ENCODE measurements around the gene MAML2. TPM values are rescaled to one million over a fixed set of nuclear protein-coding genes. Genes with fewer than 3 reads are reported as not detected.

Gene MAML2
- total and polyA plus RNA-seq, 2 donors: 7.9 to 9.8 TPM

- Histone ChIP-seq H3K27ac (ENCODE audit: low read depth in 1 of 2, low read length in 1 of 2) (no peak overlapping the region), H3K4me3 (ENCODE audit: low read length in 2 of 2) (no peak overlapping the region), H3K36me3 (ENCODE audit: control insufficient read depth in 2 of 2, insufficient read depth in 2 of 2, low read length in 1 of 2) (peaks cover 3 to 4% of the 10 kb centered on the region in 2 donors), H3K4me1 (ENCODE audit: control insufficient read depth in 2 of 2, insufficient read depth in 2 of 2, low read length in 2 of 2) (no peaks in the 10 kb centered on the region), H3K9me3 (ENCODE audit: control insufficient read depth in 2 of 2, insufficient read depth in 1 of 2, low read length in 1 of 2) (no peaks in the 10 kb centered on the region), H3K27me3 (ENCODE audit: control insufficient read depth in 2 of 2, insufficient read depth in 1 of 2, low read length in 1 of 2) (no peaks in the 10 kb centered on the region)
- 93% methylated on average over 10 of the region's 10 CpGs for WGBS
- DNase-seq (ENCODE audit: low read depth in 6 of 9, low spot score in 9 of 9): no peak
These were observed 349.3 kb downstream of the MAML2 start for GRCh38 chr11:95993438-95994298.

GRCh38 chr11:95991545-95991944, 351.4 kb downstream of the MAML2 start:
- H3K4me3 ChIP-seq (ENCODE audit: low read length in 2 of 2): no peak overlapping the region
- WGBS: 99% methylated on average over 1 of the region's 1 CpG
- no peak overlapping the region for H3K27ac ChIP-seq (ENCODE audit: low read depth in 1 of 2, low read length in 1 of 2)
- no peaks in the 10 kb centered on the region for H3K9me3 ChIP-seq (ENCODE audit: control insufficient read depth in 2 of 2, insufficient read depth in 1 of 2, low read length in 1 of 2)
- no peaks in the 10 kb centered on the region for H3K27me3 ChIP-seq (ENCODE audit: control insufficient read depth in 2 of 2, insufficient read depth in 1 of 2, low read length in 1 of 2)
- DNase-seq (ENCODE audit: low read depth in 6 of 9, low spot score in 9 of 9): no peak
- peaks cover 3 to 4% of the 10 kb centered on the region in 2 donors for H3K36me3 ChIP-seq (ENCODE audit: control insufficient read depth in 2 of 2, insufficient read depth in 2 of 2, low read length in 1 of 2)
- H3K4me1 ChIP-seq (ENCODE audit: control insufficient read depth in 2 of 2, insufficient read depth in 2 of 2, low read length in 2 of 2): no peaks in the 10 kb centered on the region

GRCh38 chr11:95991101-95991500, 351.9 kb downstream of the MAML2 start:
- 100% methylated on average over 1 of the region's 1 CpG for WGBS
- DNase-seq (ENCODE audit: low read depth in 6 of 9, low spot score in 9 of 9): no peak
- no peaks in the 10 kb centered on the region for H3K4me1 ChIP-seq (ENCODE audit: control insufficient read depth in 2 of 2, insufficient read depth in 2 of 2, low read length in 2 of 2)
- no peak overlapping the region for H3K27ac ChIP-seq (ENCODE audit: low read depth in 1 of 2, low read length in 1 of 2)
- no peaks in the 10 kb centered on the region for H3K9me3 ChIP-seq (ENCODE audit: control insufficient read depth in 2 of 2, insufficient read depth in 1 of 2, low read length in 1 of 2)
- no peaks in the 10 kb centered on the region for H3K27me3 ChIP-seq (ENCODE audit: control insufficient read depth in 2 of 2, insufficient read depth in 1 of 2, low read length in 1 of 2)
- peaks cover 3 to 4% of the 10 kb centered on the region in 2 donors for H3K36me3 ChIP-seq (ENCODE audit: control insufficient read depth in 2 of 2, insufficient read depth in 2 of 2, low read length in 1 of 2)
- H3K4me3 ChIP-seq (ENCODE audit: low read length in 2 of 2): no peak overlapping the region

GRCh38 chr11:95989780-95990179, 353.2 kb downstream of the MAML2 start:
- DNase-seq (ENCODE audit: low read depth in 6 of 9, low spot score in 9 of 9): no peak
- no peaks in the 10 kb centered on the region for H3K9me3 ChIP-seq (ENCODE audit: control insufficient read depth in 2 of 2, insufficient read depth in 1 of 2, low read length in 1 of 2)
- peaks cover 3 to 4% of the 10 kb centered on the region in 2 donors for H3K36me3 ChIP-seq (ENCODE audit: control insufficient read depth in 2 of 2, insufficient read depth in 2 of 2, low read length in 1 of 2)
- no peak overlapping the region for H3K4me3 ChIP-seq (ENCODE audit: low read length in 2 of 2)
- no peaks in the 10 kb centered on the region for H3K4me1 ChIP-seq (ENCODE audit: control insufficient read depth in 2 of 2, insufficient read depth in 2 of 2, low read length in 2 of 2)
- H3K27ac ChIP-seq (ENCODE audit: low read depth in 1 of 2, low read length in 1 of 2): no peak overlapping the region
- H3K27me3 ChIP-seq (ENCODE audit: control insufficient read depth in 2 of 2, insufficient read depth in 1 of 2, low read length in 1 of 2): no peaks in the 10 kb centered on the region
- 99% methylated on average over 1 of the region's 1 CpG for WGBS

- Histone ChIP-seq H3K4me1 (ENCODE audit: control insufficient read depth in 2 of 2, insufficient read depth in 2 of 2, low read length in 2 of 2) (no peaks in the 10 kb centered on the region), H3K4me3 (ENCODE audit: low read length in 2 of 2) (no peak overlapping the region), H3K9me3 (ENCODE audit: control insufficient read depth in 2 of 2, insufficient read depth in 1 of 2, low read length in 1 of 2) (no peaks in the 10 kb centered on the region), H3K27me3 (ENCODE audit: control insufficient read depth in 2 of 2, insufficient read depth in 1 of 2, low read length in 1 of 2) (no peaks in the 10 kb centered on the region), H3K27ac (ENCODE audit: low read depth in 1 of 2, low read length in 1 of 2) (no peak overlapping the region), H3K36me3 (ENCODE audit: control insufficient read depth in 2 of 2, insufficient read depth in 2 of 2, low read length in 1 of 2) (peaks cover 3 to 4% of the 10 kb centered on the region in 2 donors)
- DNase-seq (ENCODE audit: low read depth in 6 of 9, low spot score in 9 of 9): no peak
- WGBS: 97% methylated on average over 2 of the region's 2 CpGs
These were observed 353.9 kb downstream of the MAML2 start for GRCh38 chr11:95989076-95989605.

- no peak for DNase-seq (ENCODE audit: low read depth in 6 of 9, low spot score in 9 of 9)
- H3K27me3 ChIP-seq (ENCODE audit: control insufficient read depth in 2 of 2, insufficient read depth in 1 of 2, low read length in 1 of 2): no peaks in the 10 kb centered on the region
- H3K4me1 ChIP-seq (ENCODE audit: control insufficient read depth in 2 of 2, insufficient read depth in 2 of 2, low read length in 2 of 2): no peaks in the 10 kb centered on the region
- no peak overlapping the region for H3K4me3 ChIP-seq (ENCODE audit: low read length in 2 of 2)
- no peaks in the 10 kb centered on the region for H3K9me3 ChIP-seq (ENCODE audit: control insufficient read depth in 2 of 2, insufficient read depth in 1 of 2, low read length in 1 of 2)
- peaks cover 0 to 4% of the 10 kb centered on the region in 2 donors for H3K36me3 ChIP-seq (ENCODE audit: control insufficient read depth in 2 of 2, insufficient read depth in 2 of 2, low read length in 1 of 2)
- 90% methylated on average over 1 of the region's 1 CpG for WGBS
- H3K27ac ChIP-seq (ENCODE audit: low read depth in 1 of 2, low read length in 1 of 2): no peak overlapping the region
These were observed 357.7 kb downstream of the MAML2 start for GRCh38 chr11:95985174-95985808.

- WGBS: 98% methylated on average over 2 of the region's 2 CpGs
- DNase-seq (ENCODE audit: low read depth in 6 of 9, low spot score in 9 of 9): no peak
- Histone ChIP-seq H3K4me3 (ENCODE audit: low read length in 2 of 2) (no peak overlapping the region), H3K27ac (ENCODE audit: low read depth in 1 of 2, low read length in 1 of 2) (no peak overlapping the region), H3K4me1 (ENCODE audit: control insufficient read depth in 2 of 2, insufficient read depth in 2 of 2, low read length in 2 of 2) (no peaks in the 10 kb centered on the region), H3K36me3 (ENCODE audit: control insufficient read depth in 2 of 2, insufficient read depth in 2 of 2, low read length in 1 of 2) (peaks cover 4 to 7% of the 10 kb centered on the region in 2 donors), H3K27me3 (ENCODE audit: control insufficient read depth in 2 of 2, insufficient read depth in 1 of 2, low read length in 1 of 2) (no peaks in the 10 kb centered on the region), H3K9me3 (ENCODE audit: control insufficient read depth in 2 of 2, insufficient read depth in 1 of 2, low read length in 1 of 2) (no peaks in the 10 kb centered on the region)
These were observed 358.9 kb downstream of the MAML2 start for GRCh38 chr11:95984072-95984471.

- no peak for DNase-seq (ENCODE audit: low read depth in 6 of 9, low spot score in 9 of 9)
- WGBS: 76% methylated on average over 6 of the region's 6 CpGs
- no peaks in the 10 kb centered on the region for H3K27me3 ChIP-seq (ENCODE audit: control insufficient read depth in 2 of 2, insufficient read depth in 1 of 2, low read length in 1 of 2)
- no peak overlapping the region for H3K4me3 ChIP-seq (ENCODE audit: low read length in 2 of 2)
- no peaks in the 10 kb centered on the region for H3K9me3 ChIP-seq (ENCODE audit: control insufficient read depth in 2 of 2, insufficient read depth in 1 of 2, low read length in 1 of 2)
- H3K27ac ChIP-seq (ENCODE audit: low read depth in 1 of 2, low read length in 1 of 2): no peak overlapping the region
- peaks cover 6 to 9% of the 10 kb centered on the region in 2 donors for H3K36me3 ChIP-seq (ENCODE audit: control insufficient read depth in 2 of 2, insufficient read depth in 2 of 2, low read length in 1 of 2)
- H3K4me1 ChIP-seq (ENCODE audit: control insufficient read depth in 2 of 2, insufficient read depth in 2 of 2, low read length in 2 of 2): no peaks in the 10 kb centered on the region
These were observed 365.3 kb downstream of the MAML2 start for GRCh38 chr11:95977534-95978174.

- H3K36me3 ChIP-seq (ENCODE audit: control insufficient read depth in 2 of 2, insufficient read depth in 2 of 2, low read length in 1 of 2): peaks cover 6 to 9% of the 10 kb centered on the region in 2 donors
- H3K4me1 ChIP-seq (ENCODE audit: control insufficient read depth in 2 of 2, insufficient read depth in 2 of 2, low read length in 2 of 2): no peaks in the 10 kb centered on the region
- 96% methylated on average over 2 of the region's 2 CpGs for WGBS
- no peaks in the 10 kb centered on the region for H3K27me3 ChIP-seq (ENCODE audit: control insufficient read depth in 2 of 2, insufficient read depth in 1 of 2, low read length in 1 of 2)
- no peak overlapping the region for H3K27ac ChIP-seq (ENCODE audit: low read depth in 1 of 2, low read length in 1 of 2)
- H3K9me3 ChIP-seq (ENCODE audit: control insufficient read depth in 2 of 2, insufficient read depth in 1 of 2, low read length in 1 of 2): no peaks in the 10 kb centered on the region
- no peak for DNase-seq (ENCODE audit: low read depth in 6 of 9, low spot score in 9 of 9)
- no peak overlapping the region for H3K4me3 ChIP-seq (ENCODE audit: low read length in 2 of 2)
These were observed 366.4 kb downstream of the MAML2 start for GRCh38 chr11:95976550-95976949.

Measured in thymus (tissue), 11 donors.